GM10266 (cell line): ENCODE data around the gene TSPAN11.

Source experiments
- DNase-seq: peaks from one replicate; pipeline ENCODE4 v3.0.0; 2012; ENCODE audit errors: extremely low spot score
- TF ChIP-seq, protein P1 (sequence below): IDR thresholded peaks from 2 replicates; pipeline ENCODE4 v1.5.1; 2012; ENCODE audit warnings: mild to moderate bottlenecking, low read depth; ENCODE audit not compliant: control insufficient read depth, insufficient read depth; ENCODE audit errors: missing control alignments

The TSPAN11 gene, protein sequence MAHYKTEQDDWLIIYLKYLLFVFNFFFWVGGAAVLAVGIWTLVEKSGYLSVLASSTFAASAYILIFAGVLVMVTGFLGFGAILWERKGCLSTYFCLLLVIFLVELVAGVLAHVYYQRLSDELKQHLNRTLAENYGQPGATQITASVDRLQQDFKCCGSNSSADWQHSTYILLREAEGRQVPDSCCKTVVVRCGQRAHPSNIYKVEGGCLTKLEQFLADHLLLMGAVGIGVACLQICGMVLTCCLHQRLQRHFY

DNA sequence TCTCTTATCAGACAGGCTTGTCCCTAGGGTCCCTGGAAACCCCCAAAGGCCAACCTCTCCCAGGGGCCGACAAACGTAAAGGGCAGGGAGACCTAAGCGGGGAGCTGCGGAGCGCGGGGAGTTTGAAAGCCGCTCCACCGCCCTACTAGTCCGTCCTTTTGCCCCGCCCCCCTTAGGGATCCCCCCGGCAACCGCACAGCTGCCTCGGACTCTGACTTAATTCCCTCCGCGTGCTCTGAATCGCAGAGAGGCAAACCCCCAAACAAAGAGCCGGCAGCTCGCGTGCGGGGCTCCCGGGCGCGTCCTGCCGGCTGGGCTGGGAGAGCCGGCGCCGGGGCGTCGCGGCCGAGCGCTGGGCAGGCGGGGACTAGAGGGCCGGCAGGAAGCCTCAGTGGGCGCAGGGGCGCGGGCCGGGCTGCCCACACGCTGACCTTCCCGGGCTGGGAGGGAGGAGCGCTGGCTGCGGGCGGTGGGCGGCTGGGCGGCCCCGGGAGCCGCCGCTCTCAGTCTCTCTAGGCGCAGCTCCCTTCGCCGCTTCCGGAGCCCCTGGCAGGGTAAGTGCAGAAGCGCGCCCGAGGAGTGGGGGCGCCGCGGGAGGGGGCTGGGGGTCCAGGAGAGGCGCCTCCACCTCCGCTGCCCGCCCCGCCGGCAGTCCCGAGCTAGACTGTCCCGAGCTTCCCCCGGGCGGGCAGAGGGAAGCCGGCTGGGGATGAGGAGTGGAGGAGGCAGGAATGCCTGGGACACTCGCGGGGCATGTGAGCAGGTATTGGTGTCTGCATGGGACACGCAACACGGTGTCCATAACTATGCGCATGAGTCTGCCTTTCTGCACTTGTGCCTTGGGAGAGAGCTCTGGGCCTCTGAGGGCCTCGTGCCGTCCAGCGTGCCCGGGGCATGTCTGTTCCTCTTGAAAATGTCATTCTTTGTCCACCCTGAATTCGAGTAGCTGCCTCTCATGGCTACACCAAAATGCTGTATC is at the start of gene TSPAN11:
TSS of gene TSPAN11 (plus strand) at position 506 of the 979 bp plus-strand sequence. CDS start 27,244 bp downstream, outside the sequence.
- DNase-seq = peak; percentile 60

DNA sequence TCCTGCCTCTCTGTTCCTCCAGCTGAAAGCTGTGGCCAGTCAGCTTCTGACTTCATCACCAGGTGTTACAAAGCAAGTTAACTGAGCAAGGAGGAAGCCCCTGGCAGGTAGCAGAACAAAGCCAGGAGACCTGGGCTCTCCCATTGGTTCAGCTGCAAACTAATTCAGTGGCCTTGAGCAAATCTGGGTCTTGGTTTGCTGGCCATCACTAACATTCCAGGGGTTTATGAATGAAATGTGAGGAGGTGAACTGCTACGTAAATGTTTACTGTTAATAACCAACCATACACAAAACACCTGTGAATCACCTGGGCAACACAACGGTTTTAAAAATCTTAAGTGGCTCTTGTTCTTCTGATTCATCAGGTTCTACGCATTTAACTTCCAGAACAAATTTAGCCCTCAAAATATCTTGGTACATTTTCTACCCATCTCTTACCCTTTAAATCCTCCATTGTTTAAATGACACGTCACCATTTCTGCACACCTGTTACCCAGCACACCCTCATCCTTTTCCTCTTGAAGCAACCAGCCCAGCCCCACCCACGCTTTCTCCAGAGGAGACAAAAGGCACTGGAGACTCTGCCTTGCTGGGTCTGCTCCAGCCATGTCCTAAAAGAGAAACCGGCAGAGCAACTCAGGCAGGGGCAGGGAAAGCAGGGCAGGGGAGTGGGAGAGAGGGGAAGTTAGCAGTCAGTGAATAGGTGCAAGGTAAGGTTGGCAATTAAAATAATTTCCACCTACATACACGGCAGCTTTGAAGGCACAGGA is 49.3 kb upstream of the TSPAN11 start:
- no peak for DNase-seq
- TF ChIP-seq, protein P1, sequence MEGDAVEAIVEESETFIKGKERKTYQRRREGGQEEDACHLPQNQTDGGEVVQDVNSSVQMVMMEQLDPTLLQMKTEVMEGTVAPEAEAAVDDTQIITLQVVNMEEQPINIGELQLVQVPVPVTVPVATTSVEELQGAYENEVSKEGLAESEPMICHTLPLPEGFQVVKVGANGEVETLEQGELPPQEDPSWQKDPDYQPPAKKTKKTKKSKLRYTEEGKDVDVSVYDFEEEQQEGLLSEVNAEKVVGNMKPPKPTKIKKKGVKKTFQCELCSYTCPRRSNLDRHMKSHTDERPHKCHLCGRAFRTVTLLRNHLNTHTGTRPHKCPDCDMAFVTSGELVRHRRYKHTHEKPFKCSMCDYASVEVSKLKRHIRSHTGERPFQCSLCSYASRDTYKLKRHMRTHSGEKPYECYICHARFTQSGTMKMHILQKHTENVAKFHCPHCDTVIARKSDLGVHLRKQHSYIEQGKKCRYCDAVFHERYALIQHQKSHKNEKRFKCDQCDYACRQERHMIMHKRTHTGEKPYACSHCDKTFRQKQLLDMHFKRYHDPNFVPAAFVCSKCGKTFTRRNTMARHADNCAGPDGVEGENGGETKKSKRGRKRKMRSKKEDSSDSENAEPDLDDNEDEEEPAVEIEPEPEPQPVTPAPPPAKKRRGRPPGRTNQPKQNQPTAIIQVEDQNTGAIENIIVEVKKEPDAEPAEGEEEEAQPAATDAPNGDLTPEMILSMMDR = no peak

More for the DNA sequence above, at the start of gene TSPAN11:
- TF ChIP-seq, protein P1 = no peak

DNA sequence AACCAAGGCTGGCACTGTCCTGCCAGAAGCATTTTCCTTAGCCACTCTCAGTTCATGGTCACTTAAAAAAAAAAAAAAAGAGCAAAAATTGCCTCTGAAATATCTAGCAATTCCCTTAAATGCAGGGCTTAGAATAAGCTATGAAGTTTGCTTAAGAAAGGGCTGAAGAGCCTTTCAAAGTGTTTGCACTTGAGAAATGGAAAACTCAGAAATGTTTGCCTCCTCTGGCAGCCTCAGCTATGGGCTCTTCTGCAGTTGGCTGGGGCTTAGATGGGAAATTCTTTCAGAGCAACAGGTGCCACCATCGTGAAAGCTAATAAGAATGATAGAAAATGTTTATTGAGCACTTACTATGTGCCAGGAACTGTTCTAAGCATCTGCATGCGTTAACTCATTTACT is 48.5 kb upstream of the TSPAN11 start:
- no peak for DNase-seq
- TF ChIP-seq, protein P1 = no peak

DNA sequence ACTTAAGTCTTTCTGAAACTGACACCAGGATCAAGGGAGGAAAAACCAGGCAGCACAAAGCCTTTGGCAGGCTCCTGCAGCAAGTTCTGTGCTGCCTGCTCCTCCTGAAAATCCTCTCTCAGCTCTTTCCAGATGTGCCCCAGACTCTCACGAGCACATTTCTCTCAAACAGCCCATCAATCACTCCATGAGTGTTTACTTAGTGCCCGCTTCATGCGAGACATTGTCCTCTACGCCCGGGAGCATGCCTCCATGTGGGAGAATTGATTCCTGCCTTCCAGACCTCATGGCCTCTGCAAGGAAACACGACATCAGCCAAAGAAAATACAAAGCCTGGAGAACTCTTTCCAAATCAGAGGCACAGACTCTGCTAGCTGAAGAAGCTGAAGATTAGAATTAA is 46.5 kb upstream of the TSPAN11 start:
- DNase-seq = no peak
- TF ChIP-seq, protein P1 = no peak

DNA sequence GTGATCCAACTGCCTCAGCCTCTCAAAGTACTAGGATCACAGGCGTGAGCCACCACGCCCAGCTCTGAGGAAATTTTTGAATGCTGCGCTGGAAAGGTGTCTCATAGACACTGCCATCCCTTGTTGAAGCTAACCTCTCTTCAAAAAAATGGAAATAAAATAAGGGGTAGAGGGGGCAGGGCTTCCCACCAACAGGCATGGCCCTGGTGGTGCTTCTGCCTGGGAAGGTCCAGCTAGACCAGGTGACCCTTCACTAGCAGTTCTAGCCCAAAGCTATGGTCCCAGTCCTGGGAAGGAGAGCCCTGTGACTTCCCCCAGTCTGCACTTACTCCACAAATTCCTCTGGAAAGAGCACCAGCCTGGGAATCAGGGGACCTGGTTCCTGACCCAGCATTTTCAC is 45.7 kb upstream of the TSPAN11 start:
- TF ChIP-seq, protein P1 = no peak
- DNase-seq = no peak

DNA sequence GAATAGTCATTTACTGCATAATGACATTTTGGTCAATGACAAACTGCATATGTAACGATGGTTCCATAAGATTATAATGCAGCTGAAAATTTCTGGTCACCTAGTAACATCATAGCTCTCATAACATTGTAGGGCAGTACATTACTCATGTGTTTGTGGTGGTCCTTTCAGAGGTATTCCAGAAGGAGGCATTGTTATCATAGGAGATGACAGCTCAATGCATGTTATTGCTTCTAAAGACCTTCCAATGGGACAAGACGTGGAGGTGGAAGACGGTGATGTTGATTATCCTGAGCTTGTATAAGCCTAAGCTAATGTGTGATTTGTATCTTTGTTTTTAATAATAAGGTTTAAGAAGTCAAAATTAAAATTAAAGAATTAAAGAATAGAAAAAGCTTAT is 43.8 kb upstream of the TSPAN11 start:
- TF ChIP-seq, protein P1 = no peak
- DNase-seq = no peak
